ENCODE data around the gene FOXP2.

FOXP2 gene

GRCh38 chr7:114659409-114660125 lies 245.0 kb downstream of the FOXP2 start:
- peak; percentile 24 for DNase-seq

GRCh38 chr7:114660126-114660486 lies 245.5 kb downstream of the FOXP2 start:
- DNase-seq: peak; percentile 98

GRCh38 chr7:114660753-114661152 lies 246.1 kb downstream of the FOXP2 start:
- DNase-seq: no peak

GRCh38 chr7:114662002-114662677 lies 247.5 kb downstream of the FOXP2 start:
- DNase-seq: no peak

- peak; percentile 77 for DNase-seq
Measured at GRCh38 chr7:114663502-114663901, 248.9 kb downstream of the FOXP2 start.

GRCh38 chr7:114670676-114671075 lies 256.1 kb downstream of the FOXP2 start:
- DNase-seq: no peak

GRCh38 chr7:114671563-114672123 lies 257.0 kb downstream of the FOXP2 start:
- no peak for DNase-seq

- DNase-seq: no peak
Measured at GRCh38 chr7:114678116-114678515, 263.5 kb downstream of the FOXP2 start.

- DNase-seq: no peak
Measured at GRCh38 chr7:114687238-114687637, 272.6 kb downstream of the FOXP2 start.

- DNase-seq: no peak
Measured at GRCh38 chr7:114688443-114689055, 273.9 kb downstream of the FOXP2 start.

- DNase-seq: no peak
Measured at GRCh38 chr7:114689406-114689805, 274.8 kb downstream of the FOXP2 start.

- no peak for DNase-seq
Measured at GRCh38 chr7:114691605-114692004, 277.0 kb downstream of the FOXP2 start.

GRCh38 chr7:114695182-114695581 lies 280.6 kb downstream of the FOXP2 start:
- no peak for DNase-seq

GRCh38 chr7:114700247-114700928 lies 285.8 kb downstream of the FOXP2 start:
- no peak for DNase-seq

- no peak for DNase-seq
Measured at GRCh38 chr7:114703677-114704076, 289.1 kb downstream of the FOXP2 start.

GRCh38 chr7:114708646-114709045 lies 294.0 kb downstream of the FOXP2 start:
- no peak for DNase-seq

- no peak for DNase-seq
Measured at GRCh38 chr7:114710499-114710898, 295.9 kb downstream of the FOXP2 start.

GRCh38 chr7:114711241-114711640 lies 296.6 kb downstream of the FOXP2 start:
- no peak for DNase-seq

- DNase-seq: no peak
Measured at GRCh38 chr7:114715907-114716306, 301.3 kb downstream of the FOXP2 start.

GRCh38 chr7:114718861-114719260 lies 304.2 kb downstream of the FOXP2 start:
- DNase-seq: no peak

GRCh38 chr7:114720725-114721124 lies 306.1 kb downstream of the FOXP2 start:
- no peak for DNase-seq

- DNase-seq: no peak
Measured at GRCh38 chr7:114722562-114722961, 307.9 kb downstream of the FOXP2 start.

GRCh38 chr7:114723308-114723707 lies 308.7 kb downstream of the FOXP2 start:
- no peak for DNase-seq

All from NCI-H345 (cell line).